Tibial nerve (tissue), 3 donors: ENCODE measurements around the gene HRAS.

ENCODE experiments used
- POLR2A ChIP-seq, 2 donors: fragments of 450-650 bp; IDR thresholded peaks; one replicate each; pipeline ENCODE4 v1.6.1; 2017; ENCODE audit warnings: antibody characterized with exemption in 2 of 2, mild to moderate bottlenecking in 2 of 2, moderate library complexity in 2 of 2
- TF ChIP-seq, protein P1 (sequence below), 5 experiments: fragments of 200-600 bp in 3 of 5; fragments of 450-650 bp in 2 of 5; sonication (generic) in 3 of 5; IDR thresholded peaks; one replicate each; pipeline ENCODE4 v1.5.1; 2016 to 2019; ENCODE audit warnings: antibody characterized with exemption in 5 of 5, mild to moderate bottlenecking in 3 of 5, moderate library complexity in 2 of 5

DNA sequence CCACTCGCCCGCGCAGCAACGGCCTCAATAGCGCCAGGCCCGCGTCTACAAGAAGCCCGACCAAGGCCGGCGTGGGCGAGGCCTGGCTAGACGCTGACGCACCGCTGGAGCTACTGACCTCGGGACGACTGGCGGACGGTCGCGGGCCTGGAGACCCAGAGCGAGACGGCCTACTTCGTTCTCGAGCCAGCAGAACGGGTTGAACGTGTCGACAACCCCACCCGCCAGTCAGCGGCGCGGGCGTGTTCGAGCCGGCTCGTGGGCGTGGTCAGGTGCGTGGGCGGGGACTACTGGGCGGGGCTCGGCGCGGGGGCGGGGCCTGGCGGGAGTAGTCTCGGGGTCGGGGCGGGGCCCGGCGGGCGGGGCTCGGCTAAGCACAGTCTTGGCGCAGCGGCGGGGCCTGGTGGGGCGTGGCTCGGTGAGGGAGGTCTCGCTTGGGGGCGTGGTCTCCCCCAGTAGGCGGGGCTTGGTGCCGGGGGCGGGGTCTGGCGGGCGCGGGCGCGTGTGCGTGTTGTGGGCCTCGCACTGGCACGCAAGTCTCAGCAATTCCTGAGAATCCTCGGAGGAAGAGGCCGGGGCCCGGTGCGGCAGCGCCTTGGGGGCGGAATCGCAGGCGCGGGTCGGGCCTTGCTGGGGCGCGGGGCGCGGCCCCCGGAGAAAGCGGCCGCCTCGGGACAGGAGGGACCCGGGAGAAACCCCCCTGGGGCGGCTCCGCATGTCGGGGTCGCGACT, 28.2 kb downstream of the HRAS start, which contains the start of gene RNH1:
- TF ChIP-seq, protein P1, sequence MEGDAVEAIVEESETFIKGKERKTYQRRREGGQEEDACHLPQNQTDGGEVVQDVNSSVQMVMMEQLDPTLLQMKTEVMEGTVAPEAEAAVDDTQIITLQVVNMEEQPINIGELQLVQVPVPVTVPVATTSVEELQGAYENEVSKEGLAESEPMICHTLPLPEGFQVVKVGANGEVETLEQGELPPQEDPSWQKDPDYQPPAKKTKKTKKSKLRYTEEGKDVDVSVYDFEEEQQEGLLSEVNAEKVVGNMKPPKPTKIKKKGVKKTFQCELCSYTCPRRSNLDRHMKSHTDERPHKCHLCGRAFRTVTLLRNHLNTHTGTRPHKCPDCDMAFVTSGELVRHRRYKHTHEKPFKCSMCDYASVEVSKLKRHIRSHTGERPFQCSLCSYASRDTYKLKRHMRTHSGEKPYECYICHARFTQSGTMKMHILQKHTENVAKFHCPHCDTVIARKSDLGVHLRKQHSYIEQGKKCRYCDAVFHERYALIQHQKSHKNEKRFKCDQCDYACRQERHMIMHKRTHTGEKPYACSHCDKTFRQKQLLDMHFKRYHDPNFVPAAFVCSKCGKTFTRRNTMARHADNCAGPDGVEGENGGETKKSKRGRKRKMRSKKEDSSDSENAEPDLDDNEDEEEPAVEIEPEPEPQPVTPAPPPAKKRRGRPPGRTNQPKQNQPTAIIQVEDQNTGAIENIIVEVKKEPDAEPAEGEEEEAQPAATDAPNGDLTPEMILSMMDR (IDR thresholded peaks at IDR 0.05) = no peak
- TF ChIP-seq POLR2A (IDR thresholded peaks at IDR 0.05) = peak in 1 of 2 donors; percentile 66
